ENCODE measurements around the gene CACNB4. TPM values are rescaled to one million over a fixed set of nuclear protein-coding genes. Genes with fewer than 3 reads are reported as not detected.

The CACNB4 gene
- polyA plus RNA-seq, 1 of the 3 experiments (the other 2 are of a cell fraction): 0.18 TPM

DNA sequence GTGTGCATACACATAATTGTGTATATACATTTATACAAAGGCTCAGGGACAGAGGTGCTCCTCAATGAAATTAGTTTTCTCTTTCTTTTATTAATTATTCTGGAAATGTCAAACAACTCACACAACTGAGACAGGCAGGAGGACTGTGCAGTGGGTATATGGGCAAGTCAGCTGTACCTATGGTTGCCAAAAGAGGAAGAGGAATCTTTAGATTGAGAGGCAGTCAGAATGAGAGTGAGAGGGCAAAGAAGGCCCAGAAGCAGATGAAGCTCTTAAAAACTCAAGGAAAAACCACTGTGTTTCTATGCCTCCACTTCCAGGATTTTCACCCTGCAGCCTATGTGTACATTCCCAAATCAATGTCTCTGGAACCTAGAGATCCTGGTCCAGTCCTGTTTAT, 79.1 kb downstream of the CACNB4 start:
- Histone ChIP-seq H4K20me1 (ENCODE audit: insufficient read depth) (no peaks in the 10 kb centered on the region), H3K4me1 (ENCODE audit: control insufficient read depth in 1 of 2, insufficient read depth in 2 of 2, low read depth in 1 of 2, low read length in 1 of 2) (no peaks in the 10 kb centered on the region), H3K9me2 (no peaks in the 10 kb centered on the region), H3K27ac (ENCODE audit: low read depth in 2 of 2, low read length in 1 of 2) (no peak overlapping the region), H2AFZ (ENCODE audit: low read depth) (no peak overlapping the region), H3K27me3 (ENCODE audit: insufficient read depth) (no peaks in the 10 kb centered on the region; the same call in 1 of the 2 replicates), H3K9me3 (no peaks in the 10 kb centered on the region), H3K9ac (no peak overlapping the region), H3K4me2 (no peak overlapping the region), H3F3A (replicated peaks; ENCODE audit: insufficient read depth) (no peaks in the 10 kb centered on the region), H3K4me3 (ENCODE audit: low read depth in 2 of 2, low read length in 1 of 2) (no peak overlapping the region), H3K36me3 (replicated peaks in 1 of 2; ENCODE audit: control insufficient read depth in 1 of 2, insufficient read depth in 2 of 2, low read length in 1 of 2) (no peaks in the 10 kb centered on the region), H3K79me2 (ENCODE audit: insufficient read depth) (no peaks in the 10 kb centered on the region)
- ChIA-PET POLR2A (no interaction called here), CTCF (no interaction called here)
- DNase-seq: no peak
- TF ChIP-seq NFIC (IDR thresholded peaks at IDR 0.05; ENCODE audit: borderline replicate concordance) (no peak), SIN3A (IDR thresholded peaks at IDR 0.05; ENCODE audit: borderline replicate concordance, low read depth, low read length) (no peak), YY1 (IDR thresholded peaks at IDR 0.05; ENCODE audit: low read depth) (no peak), TCF12 (IDR thresholded peaks at IDR 0.05) (no peak), RAD21 (IDR thresholded peaks at IDR 0.05; ENCODE audit: low read length) (no peak), EZH2phosphoT487 (IDR thresholded peaks at IDR 0.05; ENCODE audit: borderline replicate concordance, low read depth) (no peak), RFX5 (IDR thresholded peaks at IDR 0.05; ENCODE audit: low read length) (no peak), USF1 (IDR thresholded peaks at IDR 0.05; ENCODE audit: borderline replicate concordance, low read depth) (no peak)

- no peak for DNase-seq
- WGBS (ENCODE audit: low lambda C conversion rate): 78% methylated on average over 7 of the region's 7 CpGs
- Histone ChIP-seq H3K4me3 (ENCODE audit: low read depth in 2 of 2, low read length in 1 of 2) (no peak overlapping the region), H3K9me2 (no peaks in the 10 kb centered on the region), H2AFZ (ENCODE audit: low read depth) (no peak overlapping the region), H3K9me3 (no peaks in the 10 kb centered on the region), H3K9ac (no peak overlapping the region), H3K4me1 (ENCODE audit: control insufficient read depth in 1 of 2, insufficient read depth in 2 of 2, low read depth in 1 of 2, low read length in 1 of 2) (no peaks in the 10 kb centered on the region), H3K27me3 (ENCODE audit: insufficient read depth) (no peaks in the 10 kb centered on the region; the same call in 1 of the 2 replicates), H3K27ac (ENCODE audit: low read depth in 2 of 2, low read length in 1 of 2) (no peak overlapping the region), H3K36me3 (replicated peaks in 1 of 2; ENCODE audit: control insufficient read depth in 1 of 2, insufficient read depth in 2 of 2, low read length in 1 of 2) (no peaks in the 10 kb centered on the region), H3K4me2 (no peak overlapping the region), H4K20me1 (ENCODE audit: insufficient read depth) (no peaks in the 10 kb centered on the region), H3F3A (replicated peaks; ENCODE audit: insufficient read depth) (no peaks in the 10 kb centered on the region), H3K79me2 (ENCODE audit: insufficient read depth) (no peaks in the 10 kb centered on the region)
- ChIA-PET CTCF (interaction anchor here (0.6 to 10.0 kb wide), 5 partner anchors 9 to 620 kb away, joined by 3 to 93 read pairs (median 4); no protein-coding TSS in a partner anchor), POLR2A (no interaction called here)
- TF ChIP-seq FOXJ3 (CRISPR knock-in tag; IDR thresholded peaks at IDR 0.05) (no peak), GATA2 (CRISPR knock-in tag; IDR thresholded peaks at IDR 0.05) (no peak), RFX5 (IDR thresholded peaks at IDR 0.05; ENCODE audit: low read length) (no peak)
Measured at GRCh38 chr2:152016181-152017120, 82.4 kb downstream of the CACNB4 start.

GRCh38 chr2:152015552-152015951, 83.3 kb downstream of the CACNB4 start:
- Histone ChIP-seq H3F3A (replicated peaks; ENCODE audit: insufficient read depth) (no peaks in the 10 kb centered on the region), H3K79me2 (ENCODE audit: insufficient read depth) (no peaks in the 10 kb centered on the region), H4K20me1 (ENCODE audit: insufficient read depth) (no peaks in the 10 kb centered on the region), H3K9me2 (no peaks in the 10 kb centered on the region), H3K4me3 (ENCODE audit: low read depth in 2 of 2, low read length in 1 of 2) (no peak overlapping the region), H3K4me2 (no peak overlapping the region), H3K4me1 (ENCODE audit: control insufficient read depth in 1 of 2, insufficient read depth in 2 of 2, low read depth in 1 of 2, low read length in 1 of 2) (no peaks in the 10 kb centered on the region), H3K9me3 (no peaks in the 10 kb centered on the region), H3K9ac (no peak overlapping the region), H3K36me3 (replicated peaks in 1 of 2; ENCODE audit: control insufficient read depth in 1 of 2, insufficient read depth in 2 of 2, low read length in 1 of 2) (no peaks in the 10 kb centered on the region), H3K27ac (ENCODE audit: low read depth in 2 of 2, low read length in 1 of 2) (no peak overlapping the region), H3K27me3 (ENCODE audit: insufficient read depth) (peaks cover 3% of the 10 kb centered on the region; the same call in 1 of the 2 replicates), H2AFZ (ENCODE audit: low read depth) (no peak overlapping the region)
- WGBS (ENCODE audit: low lambda C conversion rate): 53% methylated on average over 5 of the region's 5 CpGs
- ChIA-PET CTCF (interaction anchor here (10.0 kb wide), 1 partner anchor 9 kb away, joined by 93 read pairs; no protein-coding TSS in a partner anchor), POLR2A (no interaction called here)
- no peak for DNase-seq
- no peak for TF ChIP-seq TEAD4 (IDR thresholded peaks at IDR 0.05; ENCODE audit: borderline replicate concordance, insufficient read depth)
- no peak for TF ChIP-seq TAF1 (IDR thresholded peaks at IDR 0.05; ENCODE audit: borderline replicate concordance, low read depth, low read length)
- no peak for TF ChIP-seq TCF12 (IDR thresholded peaks at IDR 0.05)
- no peak for TF ChIP-seq IRF3 (IDR thresholded peaks at IDR 0.05; ENCODE audit: low read depth, low read length)
- no peak for TF ChIP-seq NRF1 (IDR thresholded peaks at IDR 0.05; ENCODE audit: low read depth, low read length)
- TF ChIP-seq NFIC (IDR thresholded peaks at IDR 0.05; ENCODE audit: borderline replicate concordance): no peak
- TF ChIP-seq EZH2phosphoT487 (IDR thresholded peaks at IDR 0.05; ENCODE audit: borderline replicate concordance, low read depth): no peak
- TF ChIP-seq YY1 (IDR thresholded peaks at IDR 0.05; ENCODE audit: low read depth): no peak
- TF ChIP-seq, protein P1, sequence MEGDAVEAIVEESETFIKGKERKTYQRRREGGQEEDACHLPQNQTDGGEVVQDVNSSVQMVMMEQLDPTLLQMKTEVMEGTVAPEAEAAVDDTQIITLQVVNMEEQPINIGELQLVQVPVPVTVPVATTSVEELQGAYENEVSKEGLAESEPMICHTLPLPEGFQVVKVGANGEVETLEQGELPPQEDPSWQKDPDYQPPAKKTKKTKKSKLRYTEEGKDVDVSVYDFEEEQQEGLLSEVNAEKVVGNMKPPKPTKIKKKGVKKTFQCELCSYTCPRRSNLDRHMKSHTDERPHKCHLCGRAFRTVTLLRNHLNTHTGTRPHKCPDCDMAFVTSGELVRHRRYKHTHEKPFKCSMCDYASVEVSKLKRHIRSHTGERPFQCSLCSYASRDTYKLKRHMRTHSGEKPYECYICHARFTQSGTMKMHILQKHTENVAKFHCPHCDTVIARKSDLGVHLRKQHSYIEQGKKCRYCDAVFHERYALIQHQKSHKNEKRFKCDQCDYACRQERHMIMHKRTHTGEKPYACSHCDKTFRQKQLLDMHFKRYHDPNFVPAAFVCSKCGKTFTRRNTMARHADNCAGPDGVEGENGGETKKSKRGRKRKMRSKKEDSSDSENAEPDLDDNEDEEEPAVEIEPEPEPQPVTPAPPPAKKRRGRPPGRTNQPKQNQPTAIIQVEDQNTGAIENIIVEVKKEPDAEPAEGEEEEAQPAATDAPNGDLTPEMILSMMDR (IDR thresholded peaks at IDR 0.05): no peak
- TF ChIP-seq GATA2 (CRISPR knock-in tag; IDR thresholded peaks at IDR 0.05): no peak

All from SK-N-SH (cell line).